ENCODE results near the gene EYA2. TPM values are rescaled to one million over a fixed set of nuclear protein-coding genes. Genes with fewer than 3 reads are reported as not detected.

EYA2 gene
- total RNA-seq, 1 donor from 2014 or later, result 24.4 TPM

GRCh38 chr20:47141350-47141921 lies 246.8 kb downstream of the EYA2 start:
- intact Hi-C loops (cut with DNase I), result no loop called here
- DNase-seq (ENCODE audit: low spot score) (no peak), ATAC-seq (no peak)

- DNase-seq (ENCODE audit: low spot score), result no peak
- no peak for ATAC-seq
- intact Hi-C loops (cut with DNase I), result no loop called here
Observed at GRCh38 chr20:47141941-47142773, 247.5 kb downstream of the EYA2 start.

- intact Hi-C loops (cut with DNase I), result no loop called here
- ATAC-seq, result peak; percentile 23
- DNase-seq (ENCODE audit: low spot score), result no peak
Observed at GRCh38 chr20:47142774-47143170, 248.1 kb downstream of the EYA2 start.

GRCh38 chr20:47143657-47144056 lies 249.0 kb downstream of the EYA2 start:
- intact Hi-C loops (cut with DNase I), result no loop called here
- no peak for ATAC-seq
- DNase-seq (ENCODE audit: low spot score), result no peak

- ATAC-seq, result no peak
Observed at GRCh38 chr20:47144463-47144862, 249.8 kb downstream of the EYA2 start.

GRCh38 chr20:47146686-47147085 lies 252.0 kb downstream of the EYA2 start:
- ATAC-seq (no peak), DNase-seq (ENCODE audit: low spot score) (no peak)
- intact Hi-C loops (cut with DNase I), result no loop called here

More at GRCh38 chr20:47144463-47144862, 249.8 kb downstream of the EYA2 start:
- DNase-seq (ENCODE audit: low spot score), result no peak
- intact Hi-C loops (cut with DNase I), result no loop called here

- DNase-seq (ENCODE audit: low spot score) (no peak), ATAC-seq (no peak)
- intact Hi-C loops (cut with DNase I), result no loop called here
Observed at GRCh38 chr20:47148059-47148458, 253.4 kb downstream of the EYA2 start.

- ATAC-seq (no peak), DNase-seq (ENCODE audit: low spot score) (no peak)
- intact Hi-C loops (cut with DNase I), result no loop called here
Observed at GRCh38 chr20:47149939-47150338, 255.3 kb downstream of the EYA2 start.

GRCh38 chr20:47150403-47151152 lies 255.9 kb downstream of the EYA2 start:
- intact Hi-C loops (cut with DNase I), result no loop called here
- ATAC-seq, result peak; percentile 90
- peak; percentile 77 for DNase-seq (ENCODE audit: low spot score)

GRCh38 chr20:47152068-47152467 lies 257.4 kb downstream of the EYA2 start:
- DNase-seq (ENCODE audit: low spot score) (no peak), ATAC-seq (no peak)
- intact Hi-C loops (cut with DNase I), result no loop called here

- DNase-seq (ENCODE audit: low spot score) (no peak), ATAC-seq (no peak)
- intact Hi-C loops (cut with DNase I), result no loop called here
Observed at GRCh38 chr20:47154089-47154488, 259.4 kb downstream of the EYA2 start.

GRCh38 chr20:47156301-47157137 lies 261.9 kb downstream of the EYA2 start:
- intact Hi-C loops (cut with DNase I), result no loop called here
- no peak for DNase-seq (ENCODE audit: low spot score)
- ATAC-seq, result no peak

- DNase-seq (ENCODE audit: low spot score) (no peak), ATAC-seq (no peak)
- intact Hi-C loops (cut with DNase I), result no loop called here
Observed at GRCh38 chr20:47159166-47159565, 264.5 kb downstream of the EYA2 start.

- no peak for DNase-seq (ENCODE audit: low spot score)
- ATAC-seq, result no peak
- intact Hi-C loops (cut with DNase I), result no loop called here
Observed at GRCh38 chr20:47160240-47160639, 265.6 kb downstream of the EYA2 start.

GRCh38 chr20:47160992-47161391 lies 266.3 kb downstream of the EYA2 start:
- intact Hi-C loops (cut with DNase I), result no loop called here
- ATAC-seq (no peak), DNase-seq (ENCODE audit: low spot score) (no peak)

GRCh38 chr20:47161411-47161810 lies 266.8 kb downstream of the EYA2 start:
- no peak for DNase-seq (ENCODE audit: low spot score)
- intact Hi-C loops (cut with DNase I), result no loop called here
- ATAC-seq, result no peak

- no peak for DNase-seq (ENCODE audit: low spot score)
- no peak for ATAC-seq
Observed at GRCh38 chr20:47164140-47164539, 269.5 kb downstream of the EYA2 start.

GRCh38 chr20:47165376-47165865 lies 270.8 kb downstream of the EYA2 start:
- ATAC-seq, result no peak
- intact Hi-C loops (cut with DNase I), result no loop called here

More at GRCh38 chr20:47164140-47164539, 269.5 kb downstream of the EYA2 start:
- intact Hi-C loops (cut with DNase I), result no loop called here

GRCh38 chr20:47167846-47168245 lies 273.2 kb downstream of the EYA2 start:
- intact Hi-C loops (cut with DNase I), result no loop called here
- ATAC-seq (no peak), DNase-seq (ENCODE audit: low spot score) (no peak)

More at GRCh38 chr20:47165376-47165865, 270.8 kb downstream of the EYA2 start:
- no peak for DNase-seq (ENCODE audit: low spot score)
